Measurements from ENCODE around the gene FGF3.
"Not testable (repeated sequence)": the region's sequence is repeated elsewhere in the genome, so short reads cannot be mapped to it uniquely, and the experiment has no call there.

Gene FGF3

DNA sequence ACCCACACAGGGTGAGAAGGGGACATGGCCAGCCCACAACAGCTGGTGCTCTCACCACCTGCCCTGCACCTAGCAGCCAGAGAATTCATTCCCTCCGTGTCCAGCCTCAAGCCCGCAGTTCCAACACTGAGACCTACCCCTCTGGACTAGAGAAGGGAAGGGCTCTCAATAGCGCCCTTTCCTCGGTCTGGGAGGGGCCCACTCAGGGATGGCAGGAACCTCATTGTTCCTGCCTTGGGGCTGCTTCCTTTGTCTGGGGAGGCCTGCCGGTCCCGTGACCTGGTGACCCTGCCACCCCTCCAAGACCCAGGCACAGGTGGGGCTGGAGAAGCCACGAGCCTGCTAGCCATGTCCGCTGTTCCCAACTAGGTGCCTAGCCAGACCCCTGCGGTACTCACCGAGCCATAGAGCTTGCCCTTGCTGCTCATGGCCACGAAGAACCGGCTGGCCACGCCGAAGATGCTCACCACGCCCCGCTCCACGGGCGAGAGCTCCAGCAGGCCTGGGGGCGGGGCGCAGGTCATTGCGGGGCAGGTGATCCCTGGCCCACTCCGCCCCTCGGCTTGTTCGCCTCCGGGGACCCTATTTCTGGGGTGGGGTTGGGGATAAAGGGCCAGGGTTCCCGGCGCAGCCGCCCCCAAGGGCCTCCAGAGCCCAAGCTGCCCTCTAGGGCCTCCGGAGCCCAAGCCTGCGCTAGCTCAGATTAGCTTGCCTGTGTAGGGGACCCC lies 45.4 kb downstream of the FGF3 start:
- DNase-seq (ENCODE audit: low read depth, low spot score): no peak

GRCh38 chr11:69771466-69771865 lies 47.8 kb downstream of the FGF3 start:
- DNase-seq (ENCODE audit: low read depth, low spot score): no peak

DNA sequence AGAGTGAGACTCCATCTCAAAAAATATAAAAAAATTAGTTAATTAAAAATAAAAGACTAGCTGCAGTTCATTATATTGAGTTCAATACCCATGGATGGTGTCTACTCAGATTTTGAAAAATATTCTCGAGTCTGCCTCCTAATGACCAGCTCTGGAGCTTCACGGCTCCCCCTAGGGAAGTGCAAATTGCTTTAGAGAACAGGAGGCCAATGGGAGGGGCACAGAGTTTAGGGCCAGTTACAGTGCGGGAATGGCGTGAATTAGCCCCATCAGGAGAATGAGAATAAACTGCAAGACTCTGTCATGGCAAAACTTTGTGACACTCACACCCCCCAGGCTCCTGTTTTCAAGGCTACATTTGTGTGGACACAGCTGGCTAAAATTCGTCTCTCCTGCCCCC lies 48.7 kb downstream of the FGF3 start:
- DNase-seq (ENCODE audit: low read depth, low spot score): no peak

GRCh38 chr11:69765498-69765995 lies 53.7 kb downstream of the FGF3 start:
- DNase-seq (ENCODE audit: low read depth, low spot score): no peak

DNA sequence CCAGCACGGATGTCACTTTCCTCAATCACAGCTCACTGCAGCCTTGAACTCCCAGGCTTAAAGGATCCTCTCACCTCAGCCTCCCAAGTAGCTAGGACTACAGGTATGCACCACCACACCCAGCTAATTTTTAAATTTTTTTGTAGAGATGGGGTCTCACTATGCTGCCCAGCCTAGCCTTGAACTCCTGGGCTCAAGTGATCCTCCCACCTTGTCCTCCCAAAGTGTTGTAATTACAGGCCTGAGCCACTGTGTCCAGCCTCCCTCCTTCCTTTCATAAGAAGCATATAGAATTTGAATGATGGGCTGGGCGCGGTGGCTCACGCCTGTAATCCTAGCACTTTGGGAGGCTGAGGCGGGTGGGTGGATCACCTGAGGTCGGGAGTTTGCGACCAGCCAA lies 54.3 kb downstream of the FGF3 start:
- DNase-seq (ENCODE audit: low read depth, low spot score): not testable (repeated sequence)

- DNase-seq (ENCODE audit: low read depth, low spot score): no peak
Measured at GRCh38 chr11:69760319-69760718, 58.9 kb downstream of the FGF3 start.

Data from iPS DF 19.7 (cell line).